Activated gamma-delta T cell treated with Interleukin-2 at 50 U/mL for 16 hours (primary cell): ENCODE measurements around the gene NOB1.
"Not testable (repeated sequence)": the region's sequence is repeated elsewhere in the genome, so short reads cannot be mapped to it uniquely, and the experiment has no call there.

Experiments used
- DNase-seq: peaks from one replicate; pipeline ENCODE4 v3.0.0-alpha.2; 2020

The NOB1 gene

GRCh38 chr16:69757375-69757774, 2.6 kb upstream of the NOB1 start:
- not testable (repeated sequence) for DNase-seq

- DNase-seq: no peak
Measured at GRCh38 chr16:69756705-69757104, 2.0 kb upstream of the NOB1 start.

- no peak for DNase-seq
Measured at GRCh38 chr16:69754143-69754468, 620 bp downstream of the NOB1 start.

GRCh38 chr16:69748694-69749345, 5.9 kb downstream of the NOB1 start:
- DNase-seq: no peak

GRCh38 chr16:69747115-69747514, 7.6 kb downstream of the NOB1 start:
- no peak for DNase-seq

GRCh38 chr16:69745959-69746358, 8.8 kb downstream of the NOB1 start:
- no peak for DNase-seq

- DNase-seq: no peak
Measured at GRCh38 chr16:69745232-69745612, 9.5 kb downstream of the NOB1 start.

GRCh38 chr16:69744363-69745231, 10.1 kb downstream of the NOB1 start:
- no peak for DNase-seq

GRCh38 chr16:69741951-69742904, 12.5 kb downstream of the NOB1 start:
- DNase-seq: no peak

- no peak for DNase-seq
Measured at GRCh38 chr16:69741519-69741918, 13.2 kb downstream of the NOB1 start.

GRCh38 chr16:69732101-69732500, 22.6 kb downstream of the NOB1 start:
- no peak for DNase-seq

- DNase-seq: not testable (repeated sequence)
Measured at GRCh38 chr16:69731280-69731679, 23.4 kb downstream of the NOB1 start.

- not testable (repeated sequence) for DNase-seq
Measured at GRCh38 chr16:69729030-69729429, 25.7 kb downstream of the NOB1 start.

- no peak for DNase-seq
Measured at GRCh38 chr16:69727916-69728270, 26.8 kb downstream of the NOB1 start.

GRCh38 chr16:69726313-69727060, 28.2 kb downstream of the NOB1 start, which contains the start of gene NQO1:
NQO1 (minus strand) TSS chr16:69726560; CDS start chr16:69726439, 121 bp downstream.
- peak; percentile 90 for DNase-seq

- no peak for DNase-seq
Measured at GRCh38 chr16:69725480-69726312, 29.0 kb downstream of the NOB1 start.

GRCh38 chr16:69724981-69725479, 29.7 kb downstream of the NOB1 start:
- no peak for DNase-seq

GRCh38 chr16:69724414-69724873, 30.3 kb downstream of the NOB1 start:
- DNase-seq: no peak

GRCh38 chr16:69721441-69721957, 33.2 kb downstream of the NOB1 start:
- DNase-seq: no peak

- no peak for DNase-seq
Measured at GRCh38 chr16:69720822-69721430, 33.8 kb downstream of the NOB1 start.
